ENCODE results near the gene ACSL1.

The ACSL1 gene

GRCh38 chr4:184706453-184706852, 119.3 kb downstream of the ACSL1 start:
- FAIRE-seq = no peak

GRCh38 chr4:184705692-184706091, 120.1 kb downstream of the ACSL1 start:
- FAIRE-seq = no peak

All from colon (tissue), 2 donors.